ENCODE results near the gene ABHD18. TPM values are rescaled to one million over a fixed set of nuclear protein-coding genes. Genes with fewer than 3 reads are reported as not detected.
"Not testable (repeated sequence)": the region's sequence is repeated elsewhere in the genome, so short reads cannot be mapped to it uniquely, and the experiment has no call there.

Gene ABHD18
- total RNA-seq (2014; rRNA removed; shearing (Covaris generic)): 4.9 and 5.1 TPM in 2 replicates
- 5.8 and 8.7 TPM in 2 replicates for polyA plus RNA-seq (2015; cell fraction: cytosol; rRNA removed)
- polyA plus RNA-seq (2015; cell fraction: nucleus; rRNA removed): 14.5 and 16.9 TPM in 2 replicates

GRCh38 chr4:127965062-127965802 is at the start of gene ABHD18, which contains the start of gene MFSD8:
ABHD18 (plus strand) TSS chr4:127965406; CDS start chr4:127982956, 17,550 bp downstream.
MFSD8 (minus strand) TSS chr4:127965173; CDS start chr4:127965133, 40 bp downstream.
- DNase-seq (ENCODE audit: low read depth): peak; percentile 98

GRCh38 chr4:127916512-127916911 is 48.7 kb upstream of the ABHD18 start:
- no peak for DNase-seq (ENCODE audit: low read depth)

GRCh38 chr4:127917151-127917550 is 48.1 kb upstream of the ABHD18 start:
- no peak for DNase-seq (ENCODE audit: low read depth)

GRCh38 chr4:127920521-127920920 is 44.7 kb upstream of the ABHD18 start:
- no peak for DNase-seq (ENCODE audit: low read depth)

- DNase-seq (ENCODE audit: low read depth): no peak
Measured at GRCh38 chr4:127922226-127922625, 43.0 kb upstream of the ABHD18 start.

GRCh38 chr4:127925720-127926119 is 39.5 kb upstream of the ABHD18 start:
- DNase-seq (ENCODE audit: low read depth): not testable (repeated sequence)

- DNase-seq (ENCODE audit: low read depth): no peak
Measured at GRCh38 chr4:127930175-127930574, 35.0 kb upstream of the ABHD18 start.

- not testable (repeated sequence) for DNase-seq (ENCODE audit: low read depth)
Measured at GRCh38 chr4:127931836-127932235, 33.4 kb upstream of the ABHD18 start.

- peak; percentile 33 for DNase-seq (ENCODE audit: low read depth)
Measured at GRCh38 chr4:127936974-127937373, 28.2 kb upstream of the ABHD18 start.

- no peak for DNase-seq (ENCODE audit: low read depth)
Measured at GRCh38 chr4:127957105-127957504, 8.1 kb upstream of the ABHD18 start.

GRCh38 chr4:127959794-127960193 is 5.4 kb upstream of the ABHD18 start:
- DNase-seq (ENCODE audit: low read depth): no peak

- DNase-seq (ENCODE audit: low read depth): not testable (repeated sequence)
Measured at GRCh38 chr4:127963633-127964398, 1.4 kb upstream of the ABHD18 start.

GRCh38 chr4:127964426-127965061 is 662 bp upstream of the ABHD18 start:
- not testable (repeated sequence) for DNase-seq (ENCODE audit: low read depth)

GRCh38 chr4:127965803-127966175 is 583 bp downstream of the ABHD18 start:
- DNase-seq (ENCODE audit: low read depth): peak; percentile 38

- no peak for DNase-seq (ENCODE audit: low read depth)
Measured at GRCh38 chr4:127967141-127967775, 2.1 kb downstream of the ABHD18 start.

- no peak for DNase-seq (ENCODE audit: low read depth)
Measured at GRCh38 chr4:127968586-127968985, 3.4 kb downstream of the ABHD18 start.

GRCh38 chr4:127970925-127971324 is 5.7 kb downstream of the ABHD18 start:
- not testable (repeated sequence) for DNase-seq (ENCODE audit: low read depth)

GRCh38 chr4:127975121-127975770 is 10.0 kb downstream of the ABHD18 start:
- peak; percentile 38 for DNase-seq (ENCODE audit: low read depth)

GRCh38 chr4:127978930-127979329 is 13.7 kb downstream of the ABHD18 start:
- no peak for DNase-seq (ENCODE audit: low read depth)

GRCh38 chr4:127982445-127982844 is 17.2 kb downstream of the ABHD18 start:
- no peak for DNase-seq (ENCODE audit: low read depth)

GRCh38 chr4:127985989-127986388 is 20.8 kb downstream of the ABHD18 start:
- no peak for DNase-seq (ENCODE audit: low read depth)
